ENCODE measurements around the gene FCN2. TPM values are rescaled to one million over a fixed set of nuclear protein-coding genes. Genes with fewer than 3 reads are reported as not detected.

Gene FCN2
- total RNA-seq, 6 donors from 2014 or later = not detected

DNA sequence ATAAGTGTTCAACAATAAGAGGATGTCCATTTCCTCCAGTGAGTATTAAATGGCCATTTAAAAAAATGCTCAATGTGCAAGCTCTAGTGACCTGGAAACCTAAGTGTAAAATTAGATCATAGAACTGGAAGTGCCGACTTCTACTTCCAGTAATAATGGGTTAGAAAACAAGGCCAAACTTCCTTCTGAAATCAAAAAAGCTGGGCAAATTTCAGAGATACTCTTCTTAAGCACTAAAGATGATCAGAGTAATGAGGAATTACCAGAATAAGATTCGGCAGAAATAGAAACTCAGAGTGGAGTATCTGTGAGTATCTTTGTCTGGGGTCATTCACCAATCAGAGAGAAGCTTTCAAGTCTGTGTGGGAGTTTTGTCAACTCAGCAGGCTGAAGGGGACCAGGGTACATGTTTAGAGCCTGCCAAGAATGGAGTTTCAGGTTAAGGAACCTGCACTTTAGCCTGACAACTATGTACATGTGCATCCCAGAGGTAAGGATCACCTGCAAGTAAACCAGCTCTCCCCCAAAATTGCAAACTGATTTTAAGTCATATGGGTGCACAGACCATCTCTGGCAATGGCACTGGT is 17.1 kb downstream of the FCN2 start:
- ATAC-seq (ENCODE audit: low FRiP score in 2 of 2) = no peak
- DNase-seq = no peak
- H3K27me3 ChIP-seq = no peaks in the 10 kb centered on the region
- peaks cover 9 to 15% (median 12%) of the 10 kb centered on the region in 4 donors for H3K4me1 ChIP-seq
- H3K27ac ChIP-seq = no peak overlapping the region
- no peaks in the 10 kb centered on the region for H3K9me3 ChIP-seq
- WGBS, 2 donors = 42 to 55% methylated on average over 2 of the region's 2 CpGs
- TF ChIP-seq POLR2A (IDR thresholded peaks at IDR 0.05) = no peak
- TF ChIP-seq POLR2AphosphoS5 (IDR thresholded peaks at IDR 0.05) = no peak
- TF ChIP-seq EP300 (IDR thresholded peaks at IDR 0.05) = no peak
- no peak for TF ChIP-seq CTCF (IDR thresholded peaks at IDR 0.05)
- no peaks in the 10 kb centered on the region for H3K36me3 ChIP-seq
- no peak overlapping the region for H3K4me3 ChIP-seq

GRCh38 chr9:134898319-134898718 is 17.7 kb downstream of the FCN2 start:
- WGBS, 2 donors = 50 to 72% methylated on average over 2 of the region's 2 CpGs
- H3K27ac ChIP-seq = peak overlapping the region in 1 of 4 donors; percentile 6
- no peak for TF ChIP-seq POLR2AphosphoS5 (IDR thresholded peaks at IDR 0.05)
- no peak for TF ChIP-seq EP300 (IDR thresholded peaks at IDR 0.05)
- no peak for TF ChIP-seq CTCF (IDR thresholded peaks at IDR 0.05)

DNA sequence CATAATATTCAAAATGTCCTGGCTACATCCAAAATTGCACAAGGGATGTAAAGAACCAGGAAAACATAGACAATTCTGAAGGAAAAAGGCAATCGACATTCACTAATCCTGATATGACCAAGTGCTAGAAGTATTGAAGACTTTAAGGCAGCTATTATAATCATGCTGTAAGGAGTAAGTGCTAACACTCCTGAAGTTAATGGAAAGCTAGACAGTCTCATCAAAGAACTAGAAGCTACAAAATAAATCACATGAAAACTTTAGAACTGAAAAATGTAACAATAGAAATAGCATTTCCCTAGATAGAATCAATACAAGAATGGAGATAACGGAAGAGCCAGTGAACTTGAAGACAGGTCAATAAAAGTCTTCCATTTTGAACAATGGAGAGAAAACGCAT is 18.6 kb downstream of the FCN2 start:
- TF ChIP-seq CTCF (IDR thresholded peaks at IDR 0.05) (no peak), POLR2AphosphoS5 (IDR thresholded peaks at IDR 0.05) (no peak), POLR2A (IDR thresholded peaks at IDR 0.05) (no peak), EP300 (IDR thresholded peaks at IDR 0.05) (no peak)
- H3K36me3 ChIP-seq = no peaks in the 10 kb centered on the region
- DNase-seq (no peak), ATAC-seq (ENCODE audit: low FRiP score in 2 of 2) (no peak)
- WGBS, 2 donors = 72 to 81% methylated on average over 3 of the region's 3 CpGs
- H3K4me1 ChIP-seq = peaks cover 9 to 15% (median 12%) of the 10 kb centered on the region in 4 donors
- H3K4me3 ChIP-seq = no peak overlapping the region
- H3K27ac ChIP-seq = no peak overlapping the region
- H3K9me3 ChIP-seq = no peaks in the 10 kb centered on the region
- no peaks in the 10 kb centered on the region for H3K27me3 ChIP-seq

More at GRCh38 chr9:134898319-134898718, 17.7 kb downstream of the FCN2 start:
- ATAC-seq (ENCODE audit: low FRiP score in 2 of 2) (no peak), DNase-seq (no peak)
- Histone ChIP-seq H3K36me3 (no peaks in the 10 kb centered on the region), H3K9me3 (no peaks in the 10 kb centered on the region), H3K4me1 (peaks cover 9 to 15% (median 12%) of the 10 kb centered on the region in 4 donors), H3K27me3 (no peaks in the 10 kb centered on the region), H3K4me3 (no peak overlapping the region)

DNA sequence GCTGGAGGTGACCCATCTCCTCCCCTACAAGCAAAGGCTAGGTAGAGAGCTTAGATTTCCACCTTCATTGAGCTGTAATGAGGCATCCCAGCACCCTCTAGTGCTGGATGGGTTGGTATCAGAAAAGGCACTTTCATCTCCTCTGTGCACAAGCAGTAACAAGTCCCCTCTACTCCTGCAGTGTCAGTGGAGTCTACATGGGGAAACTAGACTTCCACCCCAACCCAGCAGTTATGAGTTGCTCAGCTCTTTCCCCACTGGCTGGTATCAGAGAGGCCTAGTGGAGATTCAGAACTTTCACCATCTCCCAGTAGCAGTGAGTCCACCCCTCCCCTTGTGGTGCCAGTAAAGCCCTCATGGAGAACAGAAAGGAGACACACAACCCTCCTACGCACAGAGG is 19.2 kb downstream of the FCN2 start:
- H3K27me3 ChIP-seq = no peaks in the 10 kb centered on the region
- H3K27ac ChIP-seq = no peak overlapping the region
- DNase-seq (no peak), ATAC-seq (ENCODE audit: low FRiP score in 2 of 2) (no peak)
- 95 to 100% methylated on average over 1 of the region's 1 CpG for WGBS, 2 donors
- no peaks in the 10 kb centered on the region for H3K9me3 ChIP-seq
- H3K4me1 ChIP-seq = peaks cover 9 to 15% (median 12%) of the 10 kb centered on the region in 4 donors
- no peak for TF ChIP-seq EP300 (IDR thresholded peaks at IDR 0.05)
- no peak for TF ChIP-seq POLR2A (IDR thresholded peaks at IDR 0.05)
- TF ChIP-seq POLR2AphosphoS5 (IDR thresholded peaks at IDR 0.05) = no peak
- TF ChIP-seq CTCF (IDR thresholded peaks at IDR 0.05) = no peak
- no peak overlapping the region for H3K4me3 ChIP-seq
- H3K36me3 ChIP-seq = no peaks in the 10 kb centered on the region

DNA sequence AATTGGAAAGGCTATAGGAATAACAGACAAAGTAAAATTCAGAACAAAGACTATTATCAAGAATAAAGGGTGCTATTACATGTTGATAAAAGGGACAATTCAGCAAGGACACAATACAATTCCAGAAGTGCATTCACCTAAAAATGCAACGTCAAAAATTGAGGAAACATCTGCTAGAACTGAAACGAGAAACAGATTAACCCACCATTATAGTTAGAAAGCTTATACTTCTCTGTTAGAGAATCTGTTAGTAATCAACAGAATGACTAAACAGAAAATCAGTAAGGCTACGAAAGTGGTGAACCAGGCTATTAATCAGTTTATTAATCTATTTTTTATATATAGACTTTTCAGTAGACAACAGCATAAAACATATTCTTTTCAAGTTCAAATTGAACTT is 22.3 kb downstream of the FCN2 start:
- no peak overlapping the region for H3K4me3 ChIP-seq
- ATAC-seq (ENCODE audit: low FRiP score in 2 of 2) (no peak), DNase-seq (no peak)
- no peak overlapping the region for H3K27ac ChIP-seq
- no peaks in the 10 kb centered on the region for H3K4me1 ChIP-seq
- no peak for TF ChIP-seq EP300 (IDR thresholded peaks at IDR 0.05)
- TF ChIP-seq POLR2A (IDR thresholded peaks at IDR 0.05) = no peak
- no peak for TF ChIP-seq CTCF (IDR thresholded peaks at IDR 0.05)
- TF ChIP-seq POLR2AphosphoS5 (IDR thresholded peaks at IDR 0.05) = no peak
- H3K9me3 ChIP-seq = no peaks in the 10 kb centered on the region
- no peaks in the 10 kb centered on the region for H3K36me3 ChIP-seq
- WGBS, 2 donors = 35 to 37% methylated on average over 3 of the region's 3 CpGs
- H3K27me3 ChIP-seq = no peaks in the 10 kb centered on the region

All from upper lobe of left lung (tissue), 6 donors.